GM21526 (cell line): ENCODE results near the gene CCBE1.

Source experiments
- ATAC-seq: cut with Tn5 transposase; IDR thresholded peaks from one replicate; pipeline ENCODE4 v1.9.1; 2021; ENCODE audit warnings: moderate library complexity; ENCODE audit not compliant: unreplicated experiment, low FRiP score

The CCBE1 gene

GRCh38 chr18:59624369-59624765 lies 72.9 kb downstream of the CCBE1 start:
- no peak for ATAC-seq

- no peak for ATAC-seq
Measured at GRCh38 chr18:59623456-59624368, 73.5 kb downstream of the CCBE1 start.

- ATAC-seq: no peak
Measured at GRCh38 chr18:59621027-59621426, 76.2 kb downstream of the CCBE1 start.

GRCh38 chr18:59620381-59620780 lies 76.8 kb downstream of the CCBE1 start:
- ATAC-seq: no peak

GRCh38 chr18:59619816-59620215 lies 77.4 kb downstream of the CCBE1 start:
- ATAC-seq: no peak

GRCh38 chr18:59617468-59617932 lies 79.7 kb downstream of the CCBE1 start:
- no peak for ATAC-seq

- no peak for ATAC-seq
Measured at GRCh38 chr18:59616501-59616900, 80.7 kb downstream of the CCBE1 start.

- ATAC-seq: no peak
Measured at GRCh38 chr18:59613903-59614302, 83.3 kb downstream of the CCBE1 start.

GRCh38 chr18:59612381-59612780 lies 84.8 kb downstream of the CCBE1 start:
- ATAC-seq: no peak

- no peak for ATAC-seq
Measured at GRCh38 chr18:59610546-59611140, 86.6 kb downstream of the CCBE1 start.

GRCh38 chr18:59609654-59610053 lies 87.6 kb downstream of the CCBE1 start:
- no peak for ATAC-seq

- ATAC-seq: no peak
Measured at GRCh38 chr18:59607471-59607870, 89.8 kb downstream of the CCBE1 start.

GRCh38 chr18:59607078-59607379 lies 90.2 kb downstream of the CCBE1 start:
- ATAC-seq: no peak

GRCh38 chr18:59606193-59607077 lies 90.8 kb downstream of the CCBE1 start:
- ATAC-seq: no peak

GRCh38 chr18:59605633-59606192 lies 91.5 kb downstream of the CCBE1 start:
- no peak for ATAC-seq

GRCh38 chr18:59604877-59605276 lies 92.3 kb downstream of the CCBE1 start:
- ATAC-seq: no peak

- ATAC-seq: no peak
Measured at GRCh38 chr18:59597049-59597448, 100.2 kb downstream of the CCBE1 start.

- ATAC-seq: no peak
Measured at GRCh38 chr18:59593291-59593717, 103.9 kb downstream of the CCBE1 start.

- ATAC-seq: no peak
Measured at GRCh38 chr18:59592624-59593023, 104.6 kb downstream of the CCBE1 start.

GRCh38 chr18:59582395-59582794 lies 114.8 kb downstream of the CCBE1 start:
- no peak for ATAC-seq

GRCh38 chr18:59579509-59579908 lies 117.7 kb downstream of the CCBE1 start:
- no peak for ATAC-seq
